Hepatocyte (in vitro differentiated cells): ENCODE measurements around the gene DTHD1. TPM values are rescaled to one million over a fixed set of nuclear protein-coding genes. Genes with fewer than 3 reads are reported as not detected.

Experiments used
- DNase-seq: peaks from one replicate; pipeline ENCODE4 v3.0.0-alpha.2; 2016; ENCODE audit warnings: low spot score
- H2AFZ ChIP-seq: fragments of 200-600 bp; sonication (generic); 2 replicates; pipeline ENCODE4 v1.6.0; 2016; ENCODE audit warnings: antibody characterized with exemption, mild to moderate bottlenecking
- H3K27ac ChIP-seq: fragments of 200-600 bp; sonication (generic); 2 replicates; pipeline ENCODE4 v1.5.1; 2016; ENCODE audit warnings: mild to moderate bottlenecking
- H3K27me3 ChIP-seq: fragments of 200-600 bp; sonication (generic); 2 replicates; pipeline ENCODE4 v1.6.1; 2016
- H3K36me3 ChIP-seq: fragments of 200-600 bp; sonication (generic); replicated peaks from 2 replicates; pipeline ENCODE4 v1.5.1; 2016; ENCODE audit warnings: low read depth; ENCODE audit not compliant: insufficient read depth
- H3K4me1 ChIP-seq: fragments of 200-600 bp; sonication (generic); 2 replicates; pipeline ENCODE4 v1.5.1; 2016; ENCODE audit warnings: mild to moderate bottlenecking, moderate library complexity; ENCODE audit not compliant: insufficient read depth
- H3K4me2 ChIP-seq: fragments of 200-600 bp; sonication (generic); 2 replicates; pipeline ENCODE4 v1.6.0; 2016
- H3K4me3 ChIP-seq: fragments of 200-600 bp; sonication (generic); 2 replicates; pipeline ENCODE4 v1.5.1; 2016; ENCODE audit warnings: mild to moderate bottlenecking
- H3K79me2 ChIP-seq: fragments of 200-600 bp; sonication (generic); 2 replicates; pipeline ENCODE4 v1.6.0; 2017; ENCODE audit warnings: mild to moderate bottlenecking
- H3K9me2 ChIP-seq: fragments of 200-600 bp; sonication (generic); replicated peaks from 2 replicates; pipeline ENCODE4 v1.6.0; 2017; ENCODE audit warnings: mild to moderate bottlenecking; ENCODE audit not compliant: insufficient read depth
- H3K9me3 ChIP-seq: fragments of 200-600 bp; sonication (generic); 2 replicates; pipeline ENCODE4 v1.5.1; 2016; ENCODE audit warnings: low read depth, mild to moderate bottlenecking
- H4K20me1 ChIP-seq: fragments of 200-600 bp; sonication (generic); 2 replicates; pipeline ENCODE4 v1.6.0; 2016; ENCODE audit warnings: mild to moderate bottlenecking; ENCODE audit not compliant: insufficient read depth, poor library complexity, severe bottlenecking
- CTCF ChIP-seq: fragments of 200-600 bp; sonication (generic); IDR thresholded peaks from 2 replicates; pipeline ENCODE4 v1.5.1; 2016; ENCODE audit warnings: antibody characterized with exemption, mild to moderate bottlenecking; ENCODE audit not compliant: poor library complexity
- EZH2 ChIP-seq: fragments of 200-600 bp; sonication (generic); IDR thresholded peaks from 2 replicates; pipeline ENCODE4 v1.6.1; 2016; ENCODE audit warnings: antibody characterized with exemption, mild to moderate bottlenecking, borderline replicate concordance
- EZH2phosphoT487 ChIP-seq: fragments of 200-600 bp; sonication (generic); IDR thresholded peaks from one replicate; pipeline ENCODE4 v1.6.1; 2018; ENCODE audit warnings: antibody characterized with exemption, mild to moderate bottlenecking, low read depth, moderate library complexity; ENCODE audit not compliant: unreplicated experiment, severe bottlenecking
- WGBS: methylation state at CpG from one replicate; pipeline ENCODE4 v1.1.6; 2016; ENCODE audit warnings: low lambda C conversion rate; ENCODE audit errors: missing lambda C conversion rate; 5-methylcytosine and 5-hydroxymethylcytosine counted together
- polyA plus RNA-seq: library from polyadenylated mRNA; unstranded; fragments of >200 nt; fragmentation: Nextera tagmentation; extraction: Ambion mirVana; gene quantifications from 2 replicates; pipeline ENCODE4 v1.2.1, GENCODE V29; 2016
- total RNA-seq: library from RNA; depleted of rRNA; stranded (reverse); fragments of >200 nt; gene quantifications from 2 replicates; pipeline ENCODE4 v1.2.3, GENCODE V29; 2014

DTHD1 gene
- total and polyA plus RNA-seq, 2 experiments from 2014 or later: not detected

DNA sequence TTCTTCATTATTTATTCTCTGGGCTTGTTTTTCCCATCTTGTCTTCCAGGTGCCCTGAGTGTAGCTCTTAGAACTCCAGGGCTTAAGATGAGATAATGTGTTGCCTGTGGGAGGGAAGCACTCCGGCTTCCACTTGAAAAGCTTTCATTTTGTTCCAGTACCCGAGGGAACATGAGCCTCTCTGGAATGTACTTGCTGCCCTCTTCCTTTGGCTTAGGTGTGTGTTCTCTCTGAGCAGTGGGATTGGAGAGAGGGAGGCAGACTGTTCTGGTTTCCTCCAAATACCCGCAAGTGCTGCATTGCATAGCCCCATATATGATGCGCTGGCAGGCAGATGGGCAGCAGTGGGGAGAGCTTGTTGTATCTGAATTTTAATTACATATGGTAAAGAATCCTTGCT lies 861 bp upstream of the DTHD1 start:
- no peaks in the 10 kb centered on the region for H3K79me2 ChIP-seq
- no peaks in the 10 kb centered on the region for H3K27me3 ChIP-seq
- H4K20me1 ChIP-seq: no peaks in the 10 kb centered on the region
- H3K27ac ChIP-seq: no peak overlapping the region
- no peak overlapping the region for H3K4me3 ChIP-seq
- no peaks in the 10 kb centered on the region for H3K9me2 ChIP-seq
- H3K4me1 ChIP-seq: no peaks in the 10 kb centered on the region
- no peak overlapping the region for H3K4me2 ChIP-seq
- DNase-seq: no peak
- TF ChIP-seq EZH2 (no peak), EZH2phosphoT487 (no peak), CTCF (no peak)
- H3K36me3 ChIP-seq: no peaks in the 10 kb centered on the region
- no peak overlapping the region for H2AFZ ChIP-seq
- 47% methylated on average over 4 of the region's 4 CpGs for WGBS
- no peaks in the 10 kb centered on the region for H3K9me3 ChIP-seq

GRCh38 chr4:36282503-36283030 lies 1.2 kb downstream of the DTHD1 start:
- Histone ChIP-seq H3K79me2 (no peaks in the 10 kb centered on the region), H3K4me1 (no peaks in the 10 kb centered on the region), H3K9me3 (no peaks in the 10 kb centered on the region), H3K36me3 (no peaks in the 10 kb centered on the region), H3K27ac (no peak overlapping the region), H3K9me2 (no peaks in the 10 kb centered on the region), H3K27me3 (no peaks in the 10 kb centered on the region), H4K20me1 (no peaks in the 10 kb centered on the region), H3K4me2 (no peak overlapping the region), H3K4me3 (no peak overlapping the region), H2AFZ (no peak overlapping the region)
- TF ChIP-seq EZH2phosphoT487 (no peak), EZH2 (no peak)
- DNase-seq: no peak

- Histone ChIP-seq H4K20me1 (no peaks in the 10 kb centered on the region), H3K9me3 (no peaks in the 10 kb centered on the region), H3K79me2 (no peaks in the 10 kb centered on the region), H3K4me2 (no peak overlapping the region), H3K36me3 (no peaks in the 10 kb centered on the region), H3K27ac (no peak overlapping the region), H3K4me3 (no peak overlapping the region), H3K9me2 (no peaks in the 10 kb centered on the region), H3K27me3 (no peaks in the 10 kb centered on the region), H3K4me1 (no peaks in the 10 kb centered on the region), H2AFZ (no peak overlapping the region)
- 86% methylated on average over 2 of the region's 2 CpGs for WGBS
- DNase-seq: no peak
- TF ChIP-seq CTCF (no peak), EZH2 (no peak), EZH2phosphoT487 (no peak)
Observed at GRCh38 chr4:36283912-36284465, 2.6 kb downstream of the DTHD1 start.

DNA sequence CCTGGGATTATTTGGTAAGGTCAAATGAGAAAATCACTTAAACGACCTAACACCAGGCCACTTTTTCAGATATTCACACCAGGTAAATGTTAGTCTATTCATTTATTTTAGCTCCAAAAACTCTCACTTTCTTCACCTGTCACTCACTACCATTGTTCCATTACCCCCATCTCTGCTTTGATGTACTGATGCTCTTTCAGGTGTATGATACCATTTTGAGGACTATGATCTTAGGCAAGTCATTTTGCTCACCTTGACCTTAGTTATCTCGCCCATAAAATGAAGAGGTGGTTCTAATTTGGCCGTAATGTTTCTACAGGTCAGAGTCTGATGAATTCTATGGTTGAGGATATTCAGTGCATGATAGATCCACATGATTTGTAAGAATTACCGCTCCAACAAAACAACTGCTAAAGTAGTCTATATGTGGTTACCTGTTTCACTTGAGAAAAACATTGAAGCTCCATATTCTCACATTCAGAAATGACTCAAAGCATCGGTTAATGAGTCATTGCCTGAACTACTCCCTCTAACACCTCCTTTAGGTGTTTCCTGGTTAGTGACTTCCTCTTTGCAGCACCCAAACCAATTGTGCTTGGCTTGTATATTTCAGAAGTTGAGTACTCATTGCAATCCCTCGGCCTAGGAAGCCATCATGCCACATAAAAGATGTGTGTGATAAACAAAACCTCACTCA lies 4.5 kb downstream of the DTHD1 start:
- no peak for TF ChIP-seq EZH2phosphoT487
- TF ChIP-seq EZH2: no peak
- TF ChIP-seq CTCF: no peak
- Histone ChIP-seq H3K4me1 (peaks cover 4% of the 10 kb centered on the region), H3K27me3 (no peaks in the 10 kb centered on the region), H4K20me1 (no peaks in the 10 kb centered on the region), H3K9me3 (no peaks in the 10 kb centered on the region), H2AFZ (no peak overlapping the region), H3K36me3 (no peaks in the 10 kb centered on the region), H3K4me2 (no peak overlapping the region), H3K9me2 (no peaks in the 10 kb centered on the region), H3K27ac (no peak overlapping the region), H3K4me3 (no peak overlapping the region), H3K79me2 (no peaks in the 10 kb centered on the region)
- WGBS: 93% methylated on average over 6 of the region's 6 CpGs
- DNase-seq: no peak
